Osteoblast (primary cell): ENCODE measurements around the gene LCA5. TPM values are rescaled to one million over a fixed set of nuclear protein-coding genes. Genes with fewer than 3 reads are reported as not detected.

ENCODE experiments used
- DNase-seq: peaks from one replicate; pipeline ENCODE4 v3.0.0; 2011; ENCODE audit warnings: low spot score, mixed read lengths; ENCODE audit not compliant: insufficient read length; ENCODE audit errors: missing footprints
- H2AFZ ChIP-seq: 2 replicates; pipeline ENCODE4 v1.6.0; 2011; ENCODE audit warnings: mild to moderate bottlenecking, low read length
- H3K27ac ChIP-seq: 2 replicates; pipeline ENCODE4 v1.5.1; 2011; ENCODE audit warnings: mild to moderate bottlenecking, low read depth, low read length, moderate library complexity
- H3K27me3 ChIP-seq: 2 replicates; pipeline ENCODE4 v1.6.0; 2012; ENCODE audit warnings: mild to moderate bottlenecking, control low read depth, inconsistent platforms, low read length, moderate library complexity; ENCODE audit not compliant: insufficient read depth
- H3K36me3 ChIP-seq: 2 replicates; pipeline ENCODE4 v1.5.1; 2011; ENCODE audit warnings: mild to moderate bottlenecking, low read length, control low read depth, moderate library complexity; ENCODE audit not compliant: insufficient read depth
- H3K4me1 ChIP-seq: 2 replicates; pipeline ENCODE4 v1.5.1; 2011; ENCODE audit warnings: mild to moderate bottlenecking, low read length, control low read depth, moderate library complexity; ENCODE audit not compliant: insufficient read depth
- H3K4me2 ChIP-seq: 2 replicates; pipeline ENCODE4 v1.6.0; 2011; ENCODE audit warnings: mild to moderate bottlenecking, low read length; ENCODE audit not compliant: insufficient read depth
- H3K4me3 ChIP-seq: fragments of 200-600 bp; sonication (generic); 3 replicates; pipeline ENCODE4 v1.5.1; 2012; ENCODE audit warnings: mild to moderate bottlenecking, low read length, inconsistent platforms; ENCODE audit not compliant: insufficient read depth
- H3K79me2 ChIP-seq: 2 replicates; pipeline ENCODE4 v1.6.0; 2012; ENCODE audit warnings: mild to moderate bottlenecking, low read length, control low read depth, inconsistent platforms; ENCODE audit not compliant: insufficient read depth
- H3K9me3 ChIP-seq: 2 replicates; pipeline ENCODE4 v1.5.1; 2011; ENCODE audit warnings: low read depth, low read length, control low read depth
- H4K20me1 ChIP-seq: 2 replicates; pipeline ENCODE4 v1.6.0; 2012; ENCODE audit warnings: mild to moderate bottlenecking, low read length, control low read depth; ENCODE audit not compliant: insufficient read depth
- CTCF ChIP-seq: IDR thresholded peaks from 2 replicates; pipeline ENCODE4 v1.5.1; 2011; ENCODE audit warnings: mild to moderate bottlenecking, low read depth, low read length, moderate library complexity; ENCODE audit errors: extremely low read depth
- total RNA-seq: library from RNA; depleted of rRNA; stranded (reverse); fragments of >200 nt; gene quantifications from 2 replicates; pipeline ENCODE4 v1.2.3, GENCODE V29; 2012

The LCA5 gene
- total RNA-seq, 1 donor: 10.1 TPM

- TF ChIP-seq CTCF: no peak
- no peak overlapping the region for H2AFZ ChIP-seq
Observed at GRCh38 chr6:79495246-79495645, 42.0 kb downstream of the LCA5 start.

DNA sequence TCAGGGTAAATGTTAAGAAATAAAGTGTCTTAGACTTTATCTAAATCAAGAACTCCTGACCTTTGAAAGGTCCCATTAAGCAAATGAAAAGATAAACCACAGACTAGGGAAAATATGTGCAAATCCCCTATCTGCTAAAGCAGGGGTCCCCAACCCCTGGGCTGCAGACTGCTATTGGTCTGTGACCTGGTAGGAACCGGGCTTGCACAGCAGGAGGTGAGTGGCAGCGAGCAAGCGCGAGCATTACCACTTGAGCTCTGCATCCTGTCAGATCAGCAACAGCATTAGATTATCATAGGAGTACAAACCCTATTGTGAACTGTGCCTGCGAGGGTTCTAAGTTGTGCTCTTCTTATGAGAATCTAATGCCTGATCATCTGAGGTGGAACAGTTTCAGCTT lies 42.4 kb downstream of the LCA5 start:
- no peak overlapping the region for H3K4me2 ChIP-seq
- TF ChIP-seq CTCF: no peak
- DNase-seq: no peak

More at GRCh38 chr6:79495246-79495645, 42.0 kb downstream of the LCA5 start:
- Histone ChIP-seq H3K9me3 (no peaks in the 10 kb centered on the region), H3K4me3 (no peak overlapping the region), H4K20me1 (no peaks in the 10 kb centered on the region), H3K27me3 (no peaks in the 10 kb centered on the region), H3K36me3 (no peaks in the 10 kb centered on the region), H3K4me2 (no peak overlapping the region), H3K27ac (no peak overlapping the region), H3K79me2 (no peaks in the 10 kb centered on the region), H3K4me1 (no peaks in the 10 kb centered on the region)
- DNase-seq: no peak

DNA sequence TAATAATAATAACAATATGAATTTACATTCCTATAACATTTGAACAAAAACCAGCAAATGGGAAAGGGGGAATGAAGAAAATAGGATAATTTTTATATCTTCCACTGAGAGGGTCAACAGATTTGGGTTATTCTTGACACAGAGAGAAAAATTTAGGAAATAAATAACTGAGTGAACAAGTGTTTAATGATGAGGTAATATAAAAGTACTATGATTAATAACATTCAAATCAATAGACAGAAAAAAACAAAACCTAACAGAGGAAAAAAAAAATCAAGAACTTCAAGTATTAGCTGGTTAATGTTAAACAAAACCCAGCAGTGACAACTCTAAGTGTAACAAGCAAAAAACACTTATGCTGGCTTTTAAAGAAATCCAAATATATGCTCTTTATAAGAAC lies 66.5 kb downstream of the LCA5 start:
- no peak overlapping the region for H3K27ac ChIP-seq
- TF ChIP-seq CTCF: no peak
- no peaks in the 10 kb centered on the region for H3K36me3 ChIP-seq
- no peak for DNase-seq
- H3K4me1 ChIP-seq: peaks cover 16% of the 10 kb centered on the region
- H4K20me1 ChIP-seq: no peaks in the 10 kb centered on the region
- H3K4me2 ChIP-seq: no peak overlapping the region
- H3K27me3 ChIP-seq: no peaks in the 10 kb centered on the region
- H2AFZ ChIP-seq: no peak overlapping the region
- no peaks in the 10 kb centered on the region for H3K9me3 ChIP-seq
- no peak overlapping the region for H3K4me3 ChIP-seq
- no peaks in the 10 kb centered on the region for H3K79me2 ChIP-seq

More for the DNA sequence above, 42.4 kb downstream of the LCA5 start:
- H3K4me3 ChIP-seq: no peak overlapping the region
- no peaks in the 10 kb centered on the region for H3K36me3 ChIP-seq
- no peaks in the 10 kb centered on the region for H4K20me1 ChIP-seq
- H3K27ac ChIP-seq: no peak overlapping the region
- no peaks in the 10 kb centered on the region for H3K79me2 ChIP-seq
- H2AFZ ChIP-seq: no peak overlapping the region
- H3K27me3 ChIP-seq: no peaks in the 10 kb centered on the region
- H3K4me1 ChIP-seq: no peaks in the 10 kb centered on the region
- H3K9me3 ChIP-seq: no peaks in the 10 kb centered on the region

DNA sequence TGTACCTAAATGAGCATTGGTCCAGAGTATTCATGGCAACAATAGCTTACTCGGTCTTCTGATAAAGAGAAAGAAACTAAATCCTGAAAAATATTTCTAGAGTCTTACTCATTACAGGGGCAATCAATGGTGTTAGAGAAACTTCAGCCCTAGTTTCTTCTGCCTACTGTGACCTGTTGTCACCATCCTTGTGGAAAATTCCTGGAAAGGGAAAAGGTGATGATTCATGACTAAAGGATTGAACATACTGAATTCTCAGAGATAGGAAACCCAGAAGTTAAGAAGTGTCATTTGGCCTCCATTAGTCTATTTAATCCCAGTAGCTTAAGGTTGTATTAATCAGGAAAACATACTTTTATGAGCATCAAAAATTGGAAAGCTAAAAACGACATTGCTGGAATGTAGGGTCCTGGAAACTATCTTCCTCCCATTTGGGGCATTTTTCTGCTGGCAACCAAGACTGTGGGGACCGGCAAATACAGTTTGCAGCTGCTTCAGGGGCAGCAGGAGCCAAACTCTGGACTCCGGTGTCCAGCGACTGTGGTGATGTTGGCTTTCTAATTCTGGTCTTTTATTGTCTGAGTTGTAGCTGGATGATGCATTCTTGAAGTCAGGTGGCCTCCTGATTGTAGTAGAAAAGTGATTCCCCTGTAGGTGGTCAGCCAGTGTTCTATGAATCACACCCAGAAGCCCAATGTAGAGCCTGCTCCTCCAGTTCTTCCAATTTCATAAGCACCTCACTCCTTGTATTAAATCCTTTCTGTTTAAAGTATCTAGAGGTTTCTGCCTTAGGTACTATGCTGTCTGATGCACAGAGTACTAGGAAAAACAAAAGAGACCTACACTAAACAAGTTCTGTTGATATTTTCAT lies 67.6 kb downstream of the LCA5 start:
- Histone ChIP-seq H3K4me1 (peaks cover 16% of the 10 kb centered on the region), H4K20me1 (no peaks in the 10 kb centered on the region), H3K9me3 (no peaks in the 10 kb centered on the region), H3K27ac (no peak overlapping the region), H3K4me3 (no peak overlapping the region), H3K27me3 (no peaks in the 10 kb centered on the region), H3K4me2 (no peak overlapping the region), H3K36me3 (no peaks in the 10 kb centered on the region), H2AFZ (no peak overlapping the region), H3K79me2 (no peaks in the 10 kb centered on the region)
- DNase-seq: no peak
- TF ChIP-seq CTCF: no peak
